ENCODE results near the gene CDCA8.

GRCh38 chr1:37697737-37698136 is 5.4 kb downstream of the CDCA8 start:
- no peak for TF ChIP-seq CTCF (conservative IDR thresholded peaks at IDR 0.05)
- TF ChIP-seq EZH2 (IDR thresholded peaks at IDR 0.05; ENCODE audit: low read depth): no peak

All from PC-9 (cell line).